HG02852 (cell line): Measurements from ENCODE around the gene CENPP.
"Not testable (repeated sequence)": the region's sequence is repeated elsewhere in the genome, so short reads cannot be mapped to it uniquely, and the experiment has no call there.

Experiments
- ATAC-seq: cut with Tn5 transposase; IDR thresholded peaks from one replicate; pipeline ENCODE4 v1.9.1; 2021; ENCODE audit warnings: mild to moderate bottlenecking, moderate library complexity; ENCODE audit not compliant: unreplicated experiment

CENPP gene

GRCh38 chr9:92377876-92378275 lies 52.1 kb downstream of the CENPP start:
- ATAC-seq, result no peak

GRCh38 chr9:92378865-92379560 lies 53.3 kb downstream of the CENPP start:
- ATAC-seq, result no peak

- no peak for ATAC-seq
Measured at GRCh38 chr9:92380603-92381002, 54.9 kb downstream of the CENPP start.

DNA sequence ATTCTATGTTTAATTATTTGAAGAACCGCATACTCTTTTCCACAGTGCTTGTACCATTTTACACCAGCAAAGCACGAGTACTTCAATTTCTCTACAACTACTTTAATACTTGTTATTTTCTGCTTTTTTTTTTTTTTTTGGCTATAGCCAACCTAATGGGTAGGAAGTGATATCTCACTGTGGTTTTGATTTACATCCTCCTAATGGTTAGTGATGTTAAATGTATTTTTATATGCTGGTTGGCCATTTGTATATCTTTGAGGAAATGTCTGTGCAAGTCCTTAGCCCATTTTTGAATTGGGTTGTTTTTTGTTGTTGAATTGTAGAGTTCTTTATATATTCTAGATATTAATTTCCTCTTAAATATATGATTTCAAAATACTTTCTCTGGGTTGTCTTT lies 56.0 kb downstream of the CENPP start:
- ATAC-seq, result no peak

DNA sequence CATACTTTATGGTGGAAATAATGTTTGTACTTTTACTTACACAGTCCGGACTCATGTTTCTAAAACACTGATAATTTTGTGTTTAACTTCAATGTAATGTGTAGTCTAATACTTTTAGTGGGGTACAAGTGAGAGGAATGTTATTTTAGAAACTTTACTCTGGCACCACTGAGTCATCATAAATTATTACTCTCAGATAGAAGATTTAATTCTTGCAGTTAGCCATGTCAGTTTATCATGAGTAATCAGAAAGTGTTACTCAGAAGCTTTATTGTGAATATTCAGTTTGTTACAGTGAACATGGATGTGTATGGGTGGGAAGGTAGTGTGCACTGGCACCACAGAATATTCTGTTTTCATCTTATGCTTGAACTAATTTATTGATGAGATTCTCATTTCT lies 58.6 kb downstream of the CENPP start:
- ATAC-seq, result no peak

- ATAC-seq, result no peak
Measured at GRCh38 chr9:92385001-92385400, 59.2 kb downstream of the CENPP start.

GRCh38 chr9:92385477-92385876 lies 59.7 kb downstream of the CENPP start:
- no peak for ATAC-seq

DNA sequence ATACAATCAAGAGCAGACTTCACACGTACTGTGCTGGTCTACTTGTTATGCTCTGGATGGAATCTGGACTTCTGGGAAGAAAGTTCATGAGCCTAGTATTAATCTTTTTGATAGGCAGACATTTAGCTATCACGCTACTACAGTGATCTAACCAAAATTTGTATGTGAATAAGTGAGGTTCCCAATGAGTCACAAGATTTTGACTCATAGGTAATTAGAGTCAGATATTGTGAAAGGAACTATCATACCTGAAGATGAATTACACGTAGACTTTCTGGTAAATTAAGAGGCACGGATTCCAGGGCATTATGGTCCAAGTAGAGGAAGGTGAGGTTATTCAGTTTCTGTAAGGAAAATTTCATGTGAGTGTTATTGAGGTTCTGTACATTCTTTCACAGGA lies 60.2 kb downstream of the CENPP start:
- no peak for ATAC-seq

- ATAC-seq, result no peak
Measured at GRCh38 chr9:92392690-92393089, 66.9 kb downstream of the CENPP start.

GRCh38 chr9:92393686-92394085 lies 67.9 kb downstream of the CENPP start:
- no peak for ATAC-seq

DNA sequence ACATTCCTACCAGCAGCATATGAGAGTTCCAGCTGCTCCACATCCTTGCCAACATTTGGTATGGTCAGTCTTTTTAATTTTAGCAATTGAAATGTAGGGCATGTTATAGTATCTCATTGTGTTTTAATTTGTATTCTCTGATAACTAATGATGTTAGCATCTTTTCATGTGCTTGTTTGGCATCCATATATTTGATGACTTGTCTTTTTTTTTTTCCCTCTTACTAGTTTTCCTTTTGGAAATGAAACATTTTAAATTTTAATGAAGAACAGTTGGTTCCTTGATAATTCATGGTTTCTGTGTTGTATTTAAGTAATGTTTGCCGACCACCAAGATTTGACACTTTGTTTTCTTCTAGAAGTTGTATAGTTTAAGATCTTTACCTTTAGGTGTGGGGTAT lies 69.9 kb downstream of the CENPP start:
- no peak for ATAC-seq

DNA sequence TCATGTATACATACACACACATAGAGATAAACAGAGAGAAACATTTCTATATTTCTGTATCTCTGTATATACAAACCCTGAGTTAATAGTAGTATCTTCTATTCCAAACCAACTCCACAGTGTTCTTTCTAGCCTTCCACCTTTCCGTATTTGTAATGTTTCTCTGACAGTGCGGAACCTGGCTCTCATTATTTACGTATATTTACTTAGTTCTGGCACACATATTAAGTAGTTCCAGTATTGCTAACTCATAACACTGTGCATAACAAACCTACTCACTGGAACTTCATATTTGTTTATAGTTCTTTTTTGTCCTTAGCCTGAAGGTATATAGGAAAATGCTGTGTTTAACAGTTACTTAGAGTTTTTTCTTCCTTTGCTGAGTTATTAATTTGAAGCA lies 72.1 kb downstream of the CENPP start:
- no peak for ATAC-seq

- ATAC-seq, result no peak
Measured at GRCh38 chr9:92402360-92402759, 76.6 kb downstream of the CENPP start.

DNA sequence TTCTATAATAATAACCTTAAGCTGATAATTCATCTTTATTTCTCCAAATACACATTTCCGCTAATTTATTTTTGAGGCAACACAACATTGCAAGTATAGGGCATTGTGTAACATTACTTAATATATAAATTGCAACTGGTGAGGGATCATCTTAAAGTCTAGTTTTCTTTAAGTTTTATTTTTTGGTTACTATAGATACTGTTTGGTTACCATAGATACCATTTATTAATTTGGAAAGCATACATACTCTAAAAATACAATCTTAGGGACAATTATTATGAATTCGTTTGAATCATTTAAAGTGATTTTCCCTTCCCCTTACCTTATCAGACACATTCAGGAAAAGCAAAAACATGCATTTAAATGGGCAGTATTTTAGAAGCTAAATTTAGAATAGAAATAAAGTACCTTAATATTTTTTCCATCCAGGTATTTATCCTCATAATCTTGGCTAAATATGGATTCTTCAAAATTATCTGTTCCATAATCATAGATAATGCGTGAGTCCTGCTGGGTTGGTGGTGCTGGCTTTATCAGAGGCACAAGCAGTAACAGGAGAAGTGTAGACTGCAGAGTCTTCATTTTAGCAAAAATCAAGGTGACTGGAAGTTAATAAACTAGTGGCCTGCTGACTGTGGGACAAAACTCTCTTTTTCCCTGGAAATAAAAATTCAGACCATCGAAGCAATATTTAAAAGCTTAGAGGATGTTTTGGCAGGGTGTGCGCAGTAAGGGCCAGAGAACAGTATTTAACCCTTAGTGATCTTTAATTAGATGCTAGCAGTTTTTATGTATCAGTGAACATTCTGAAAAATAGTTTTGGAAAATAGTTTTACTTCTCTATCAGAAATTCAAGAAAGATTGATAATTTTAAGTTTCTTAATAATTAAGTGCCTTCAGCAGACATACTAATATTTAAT lies 77.3 kb downstream of the CENPP start:
- no peak for ATAC-seq

DNA sequence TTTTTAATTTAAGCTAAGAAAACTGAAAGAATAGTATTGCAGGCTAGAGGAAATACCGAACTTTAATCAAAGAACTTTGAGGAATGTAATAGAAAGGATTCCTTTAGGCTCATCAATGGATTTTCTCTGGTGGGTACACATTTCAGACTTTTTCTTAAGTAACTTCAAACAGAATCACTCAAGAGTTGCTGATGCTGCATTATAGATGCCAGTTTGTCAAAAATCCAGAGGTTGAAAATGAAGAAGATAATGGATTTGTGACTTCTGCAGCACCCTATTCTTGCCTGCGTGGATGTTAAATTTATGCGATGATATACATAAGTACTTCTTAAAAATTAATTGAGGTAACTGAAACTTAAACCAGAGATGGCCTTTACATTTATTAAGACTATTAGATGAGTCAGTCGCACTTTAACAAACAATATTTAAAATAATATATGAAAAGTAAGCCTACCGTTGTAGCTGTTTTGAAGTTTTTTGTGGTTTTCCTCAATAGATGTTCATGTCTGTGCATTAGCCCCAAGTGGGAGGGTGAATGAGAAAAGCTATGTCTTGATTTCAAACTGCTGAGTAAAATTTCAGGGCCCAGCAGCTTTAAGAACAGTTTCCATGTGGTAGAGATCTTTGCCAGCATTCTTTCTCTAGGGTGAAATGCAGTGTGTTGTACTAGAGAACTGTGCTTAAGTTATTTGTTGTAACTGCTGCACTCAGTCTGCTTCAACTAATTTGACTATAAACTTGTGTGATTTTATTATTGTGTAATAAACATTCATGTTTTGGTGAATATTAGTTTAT lies 78.5 kb downstream of the CENPP start, which contains the start of gene OGN:
TSS of gene OGN (minus strand) at position 537 of the 795 bp plus-strand sequence. CDS start 1,171 bp downstream, outside the sequence.
- no peak for ATAC-seq

- ATAC-seq, result no peak
Measured at GRCh38 chr9:92405818-92406217, 80.1 kb downstream of the CENPP start.

GRCh38 chr9:92406477-92406876 lies 80.7 kb downstream of the CENPP start:
- ATAC-seq, result peak; percentile 70

GRCh38 chr9:92407818-92408217 lies 82.1 kb downstream of the CENPP start:
- no peak for ATAC-seq

DNA sequence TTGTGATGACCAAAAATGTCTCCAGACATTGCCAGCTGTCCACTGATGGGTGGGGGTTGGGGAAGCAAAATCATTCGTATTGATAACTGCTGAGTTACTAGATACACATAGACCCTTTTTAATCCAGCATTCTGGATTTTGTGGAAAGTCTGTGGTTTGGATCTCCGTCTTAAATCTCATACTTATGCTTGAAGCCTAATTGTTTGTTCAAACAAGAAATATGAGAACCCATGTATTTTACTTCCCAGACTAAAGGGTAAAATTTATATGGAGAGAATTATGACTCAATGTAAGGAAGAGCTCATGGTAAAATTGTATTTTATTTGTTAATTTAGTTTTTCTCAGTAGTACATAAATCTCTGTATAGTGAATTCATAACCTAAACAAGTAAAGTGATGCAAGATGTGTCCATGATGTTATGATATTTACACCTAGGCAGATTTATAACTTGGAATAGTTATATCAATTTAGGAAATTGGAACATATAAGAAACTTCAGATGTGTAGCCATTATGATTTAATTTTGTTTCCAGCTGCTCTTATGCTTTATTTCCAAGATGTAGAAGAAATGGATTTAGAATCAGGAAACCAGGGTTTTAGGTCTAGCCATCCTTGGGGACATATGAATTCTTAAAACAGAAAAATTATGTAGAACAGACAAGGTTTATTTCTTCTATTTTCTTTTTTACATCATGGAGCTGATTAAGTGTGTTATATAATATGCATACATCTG lies 83.2 kb downstream of the CENPP start:
- no peak for ATAC-seq

- ATAC-seq, result not testable (repeated sequence)
Measured at GRCh38 chr9:92411157-92411556, 85.4 kb downstream of the CENPP start.

DNA sequence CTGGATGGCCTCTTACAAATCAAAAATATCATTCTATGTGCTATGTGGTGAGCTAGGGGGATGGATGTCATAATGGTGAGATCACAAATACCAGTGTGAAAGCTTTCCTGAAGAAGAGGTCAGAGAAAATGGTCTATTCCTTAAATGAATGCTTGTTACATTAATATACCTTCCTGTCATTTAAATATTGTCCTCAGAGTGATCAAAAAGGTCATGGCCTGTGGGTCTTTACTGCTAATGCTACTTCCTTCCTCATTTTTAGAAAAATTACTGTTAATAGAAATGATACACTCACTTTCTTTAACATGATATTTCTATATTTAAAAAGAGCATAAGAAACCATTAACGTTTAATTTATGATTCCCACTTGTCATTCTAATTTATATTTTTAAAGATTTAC lies 88.8 kb downstream of the CENPP start:
- ATAC-seq, result no peak
